Stomach (tissue), 4 donors: ENCODE results near the gene ZSCAN2.

ENCODE experiments used
- CTCF ChIP-seq, 7 experiments: fragments of 450-650 bp in 4 of 7; fragments of 200-600 bp in 3 of 7; sonication (generic) in 3 of 7; IDR thresholded peaks; one replicate each; pipeline ENCODE4 v1.5.1; 2016 to 2019; ENCODE audit warnings: antibody characterized with exemption in 7 of 7, control low read depth in 2 of 7, mild to moderate bottlenecking in 1 of 7
- EP300 ChIP-seq: sonication (generic); formaldehyde crosslinking; IDR thresholded peaks from one replicate; pipeline ENCODE4 v1.6.1; 2017; ENCODE audit warnings: antibody characterized with exemption
- POLR2A ChIP-seq, 4 donors: fragments of 450-650 bp; IDR thresholded peaks; one replicate each; pipeline ENCODE4 v1.6.1; 2016; ENCODE audit warnings: antibody characterized with exemption in 4 of 4, control low read depth in 2 of 4, mild to moderate bottlenecking in 1 of 4, moderate library complexity in 1 of 4
- POLR2AphosphoS5 ChIP-seq, 3 donors: sonication (generic); formaldehyde crosslinking; IDR thresholded peaks; one replicate each; pipeline ENCODE4 v1.6.1; 2016; ENCODE audit warnings: antibody characterized with exemption in 3 of 3

GRCh38 chr15:84597296-84597695, 3.5 kb upstream of the ZSCAN2 start:
- no peak for TF ChIP-seq CTCF (IDR thresholded peaks at IDR 0.05)
- no peak for TF ChIP-seq POLR2A (IDR thresholded peaks at IDR 0.05)
- no peak for TF ChIP-seq EP300
- no peak for TF ChIP-seq POLR2AphosphoS5 (IDR thresholded peaks at IDR 0.05)
